Fibroblast of skin of scalp (primary cell): ENCODE data around the gene BAG5. TPM values are rescaled to one million over a fixed set of nuclear protein-coding genes. Genes with fewer than 3 reads are reported as not detected.
"Not testable (repeated sequence)": the region's sequence is repeated elsewhere in the genome, so short reads cannot be mapped to it uniquely, and the experiment has no call there.

Experiments
- DNase-seq: peaks from one replicate; pipeline ENCODE4 v3.0.0-alpha.2; 2013
- polyA plus RNA-seq, 2 experiments: library from polyadenylated mRNA; unstranded; fragments of 120-200 nt; gene quantifications; one replicate each; pipeline ENCODE4 v1.2.1, GENCODE V29; 2013; ENCODE audit not compliant: insufficient read length in 2 of 2

BAG5 gene
- 17.5 TPM for polyA plus RNA-seq (2013, experiment 1 of 2; ENCODE audit: insufficient read length)
- 17.9 TPM for polyA plus RNA-seq (2013, experiment 2 of 2; ENCODE audit: insufficient read length)

- peak; percentile 84 for DNase-seq
Measured at GRCh38 chr14:103562429-103563225, at the start of gene BAG5, which contains the start of gene COA8. TSS of gene BAG5 (minus strand) at chr14:103562657. CDS start at chr14:103561164, 1,493 bp downstream. TSS of gene COA8 (plus strand) at chr14:103562960. CDS start at chr14:103563002, 42 bp downstream.

- no peak for DNase-seq
Measured at GRCh38 chr14:103611215-103611614, 48.8 kb upstream of the BAG5 start.

GRCh38 chr14:103609081-103609480 is 46.6 kb upstream of the BAG5 start:
- not testable (repeated sequence) for DNase-seq

- DNase-seq = no peak
Measured at GRCh38 chr14:103607822-103608221, 45.4 kb upstream of the BAG5 start.

- peak; percentile 94 for DNase-seq
Measured at GRCh38 chr14:103606963-103607668, 44.7 kb upstream of the BAG5 start.

- DNase-seq = no peak
Measured at GRCh38 chr14:103604620-103605019, 42.2 kb upstream of the BAG5 start.

- DNase-seq = no peak
Measured at GRCh38 chr14:103600503-103600902, 38.0 kb upstream of the BAG5 start.

GRCh38 chr14:103597623-103598377 is 35.3 kb upstream of the BAG5 start:
- DNase-seq = peak; percentile 77

GRCh38 chr14:103594265-103594664 is 31.8 kb upstream of the BAG5 start:
- peak; percentile 66 for DNase-seq

GRCh38 chr14:103593577-103593976 is 31.1 kb upstream of the BAG5 start:
- no peak for DNase-seq

GRCh38 chr14:103584326-103584915 is 22.0 kb upstream of the BAG5 start:
- no peak for DNase-seq

GRCh38 chr14:103581954-103582703 is 19.7 kb upstream of the BAG5 start:
- DNase-seq = no peak

- no peak for DNase-seq
Measured at GRCh38 chr14:103581206-103581605, 18.7 kb upstream of the BAG5 start.

GRCh38 chr14:103578401-103579075 is 16.1 kb upstream of the BAG5 start:
- DNase-seq = no peak

- DNase-seq = peak; percentile 75
Measured at GRCh38 chr14:103576371-103577024, 14.0 kb upstream of the BAG5 start.

- no peak for DNase-seq
Measured at GRCh38 chr14:103574707-103575285, 12.3 kb upstream of the BAG5 start.

GRCh38 chr14:103574104-103574503 is 11.6 kb upstream of the BAG5 start:
- no peak for DNase-seq

- DNase-seq = no peak
Measured at GRCh38 chr14:103569408-103569807, 7.0 kb upstream of the BAG5 start.

- no peak for DNase-seq
Measured at GRCh38 chr14:103568952-103569351, 6.5 kb upstream of the BAG5 start.

GRCh38 chr14:103563844-103564505 is 1.5 kb upstream of the BAG5 start:
- DNase-seq = no peak
